K562 (cell line): Measurements from ENCODE around the gene CRACDL. TPM values are rescaled to one million over a fixed set of nuclear protein-coding genes. Genes with fewer than 3 reads are reported as not detected.

Experiments used
- ETS1 ChIP-seq: conservative IDR thresholded peaks from 2 replicates; pipeline ENCODE4 v1.6.1; 2011; ENCODE audit warnings: low read depth, mild to moderate bottlenecking, low read length; ENCODE audit not compliant: control insufficient read depth
- HMG20B ChIP-seq: fragments of 250-450 bp; sonication (Bioruptor Pico); IDR thresholded peaks from 2 replicates; pipeline ENCODE4 v1.5.0; 2021; ENCODE audit warnings: mild to moderate bottlenecking
- MAFF ChIP-seq: IDR thresholded peaks from 2 replicates; pipeline ENCODE4 v1.6.1; 2012; ENCODE audit warnings: low read length, improper control_type of control experiment
- MLLT1 ChIP-seq, 2 experiments: fragments of 450-650 bp; IDR thresholded peaks; 2 replicates each; pipeline ENCODE4 v1.6.1; 2016
- NR2C2 ChIP-seq, 2 experiments: fragments of 200-800 bp in 1 of 2; sonication (Bioruptor generic) in 1 of 2; sonication (generic) in 1 of 2; formaldehyde crosslinking in 1 of 2; IDR thresholded peaks; 2 replicates each; pipeline versions ENCODE4 v1.6.1 to v1.8.0; 2016 to 2022; ENCODE audit warnings: mild to moderate bottlenecking in 1 of 2, missing compliant biosample characterization in 1 of 2, missing genetic modification characterization in 1 of 2, missing genetic modification reagents in 1 of 2
- PRDM10 ChIP-seq: fragments of 450-650 bp; IDR thresholded peaks from 2 replicates; pipeline ENCODE4 v1.6.1; 2018; ENCODE audit not compliant: partially characterized antibody
- polyA plus RNA-seq, 8 experiments: library from polyadenylated mRNA; depleted of rRNA in 4 of 8; stranded (reverse) in 5 of 8; unstranded in 3 of 8; fragments of >200 nt; fragmentation: Nextera tagmentation in 2 of 8; fragmentation: Illumina TruSeq in 1 of 8; extraction: Ambion mirVana in 2 of 8; extraction: Trizol in 1 of 8; gene quantifications; 2 replicates each; pipeline versions ENCODE4 v1.2.1 to v1.2.3, GENCODE V29; 2011 to 2014; ENCODE audit warnings: inconsistent platforms in 1 of 8, missing spikeins in 1 of 8
- total RNA-seq, 7 experiments: library from RNA; depleted of rRNA in 6 of 7; stranded (reverse); fragments of >200 nt in 6 of 7; fragmentation: Illumina TruSeq in 2 of 7; extraction: Trizol in 2 of 7; gene quantifications; 2 replicates each; pipeline versions ENCODE4 v1.2.1 to v1.2.3, GENCODE V29; 2011 to 2021; ENCODE audit warnings: low replicate concordance in 1 of 7

The CRACDL gene
- total and polyA plus RNA-seq, 9 of the 15 experiments (the other 6 are each of a cell fraction or from before 2014, with no cell fraction given): not detected

GRCh38 chr2:98897746-98898145, 38.3 kb downstream of the CRACDL start (continued):
- TF ChIP-seq NR2C2 (CRISPR knock-in tag; IDR thresholded peaks at IDR 0.05) (no peak), NR2C2 (tag; IDR thresholded peaks at IDR 0.05) (no peak), MAFF (no peak), ETS1 (no peak), PRDM10 (no peak), MLLT1 (IDR thresholded peaks at IDR 0.05) (no peak), HMG20B (CRISPR knock-in tag) (no peak)
- TF ChIP-seq, all 486 proteins: peak for 0
